HepG2 (cell line): Measurements from ENCODE around the gene ACOT8. TPM values are rescaled to one million over a fixed set of nuclear protein-coding genes. Genes with fewer than 3 reads are reported as not detected.

ENCODE experiments used
- BCL6 ChIP-seq: IDR thresholded peaks from 2 replicates; pipeline ENCODE4 v1.6.1; 2016; ENCODE audit warnings: missing genetic modification reagents, missing compliant biosample characterization
- BORCS8-MEF2B ChIP-seq: sonication (generic); formaldehyde crosslinking; IDR thresholded peaks from 2 replicates; pipeline ENCODE4 v1.8.0; 2022; ENCODE audit warnings: mild to moderate bottlenecking, missing genetic modification reagents
- ELF1 ChIP-seq: sonication (generic); formaldehyde crosslinking; IDR thresholded peaks from 2 replicates; pipeline ENCODE4 v1.4.0; 2020; ENCODE audit warnings: missing genetic modification reagents
- FOSL2 ChIP-seq: sonication (generic); formaldehyde crosslinking; IDR thresholded peaks from 2 replicates; pipeline ENCODE4 v1.4.0; 2020; ENCODE audit warnings: missing genetic modification reagents
- FOXK1 ChIP-seq: sonication (generic); formaldehyde crosslinking; IDR thresholded peaks from 2 replicates; pipeline ENCODE4 v1.4.0; 2020; ENCODE audit warnings: low read depth, missing genetic modification reagents, borderline replicate concordance
- GFI1 ChIP-seq: sonication (generic); formaldehyde crosslinking; IDR thresholded peaks from 2 replicates; pipeline ENCODE4 v1.5.0; 2020; ENCODE audit warnings: missing genetic modification reagents, mild to moderate bottlenecking, borderline replicate concordance
- HNRNPH1 ChIP-seq: fragments of 200-400 bp; formaldehyde crosslinking; optimal IDR thresholded peaks from 2 replicates; pipeline ENCODE3; 2017; ENCODE audit warnings: mild to moderate bottlenecking, low read depth, low read length
- HOXD1 ChIP-seq: sonication (generic); formaldehyde crosslinking; IDR thresholded peaks from 2 replicates; pipeline ENCODE4 v1.5.0; 2020; ENCODE audit warnings: missing genetic modification reagents
- IRX3 ChIP-seq: sonication (generic); formaldehyde crosslinking; IDR thresholded peaks from 2 replicates; pipeline ENCODE4 v1.8.1; 2023; ENCODE audit warnings: mild to moderate bottlenecking, low read depth, missing genetic modification reagents, borderline replicate concordance
- MBNL3 ChIP-seq: fragments of 250-450 bp; sonication (Bioruptor Pico); conservative IDR thresholded peaks from 2 replicates; pipeline ENCODE4 v1.8.0; 2022; ENCODE audit warnings: mild to moderate bottlenecking, inconsistent platforms
- MIER2 ChIP-seq: IDR thresholded peaks from 2 replicates; pipeline ENCODE4 v1.6.1; 2016; ENCODE audit warnings: missing biosample characterization, missing genetic modification reagents
- NCOA5 ChIP-seq: sonication (generic); formaldehyde crosslinking; IDR thresholded peaks from 2 replicates; pipeline ENCODE4 v1.4.0; 2020; ENCODE audit warnings: missing genetic modification reagents
- NFKBIZ ChIP-seq: IDR thresholded peaks from 2 replicates; pipeline ENCODE4 v1.6.1; 2018; ENCODE audit warnings: missing genetic modification reagents, missing compliant biosample characterization
- PAX8 ChIP-seq: sonication (generic); formaldehyde crosslinking; IDR thresholded peaks from 2 replicates; pipeline ENCODE4 v1.8.0; 2022; ENCODE audit warnings: mild to moderate bottlenecking, missing genetic modification reagents, borderline replicate concordance
- PCBP1 ChIP-seq: fragments of 200-400 bp; formaldehyde crosslinking; IDR thresholded peaks from 2 replicates; pipeline ENCODE4 v1.6.1; 2017; ENCODE audit warnings: mild to moderate bottlenecking, low read depth, low read length, borderline replicate concordance
- SCMH1 ChIP-seq: sonication (generic); formaldehyde crosslinking; IDR thresholded peaks from 2 replicates; pipeline ENCODE4 v1.9.0; 2021; ENCODE audit warnings: missing genetic modification reagents, mild to moderate bottlenecking, borderline replicate concordance
- SKIL ChIP-seq: sonication (generic); formaldehyde crosslinking; IDR thresholded peaks from 2 replicates; pipeline ENCODE4 v1.8.0; 2022; ENCODE audit warnings: missing genetic modification reagents, mild to moderate bottlenecking, moderate library complexity, borderline replicate concordance
- SP140L ChIP-seq: sonication (generic); formaldehyde crosslinking; IDR thresholded peaks from 2 replicates; pipeline ENCODE4 v1.4.0; 2020; ENCODE audit warnings: missing genetic modification reagents, borderline replicate concordance
- SSRP1 ChIP-seq: IDR thresholded peaks from 2 replicates; pipeline ENCODE4 v1.6.1; 2016; ENCODE audit warnings: control low read depth
- STAT5B ChIP-seq: sonication (generic); formaldehyde crosslinking; IDR thresholded peaks from 2 replicates; pipeline ENCODE4 v1.4.0; 2020; ENCODE audit warnings: missing genetic modification reagents
- TOE1 ChIP-seq: sonication (generic); formaldehyde crosslinking; IDR thresholded peaks from 2 replicates; pipeline ENCODE4 v1.4.0; 2020; ENCODE audit warnings: mild to moderate bottlenecking, missing genetic modification reagents
- ZNF260 ChIP-seq: sonication (generic); formaldehyde crosslinking; IDR thresholded peaks from 2 replicates; pipeline ENCODE4 v1.4.0; 2020; ENCODE audit warnings: missing genetic modification reagents, low read depth, mild to moderate bottlenecking, borderline replicate concordance
- ZNF317 ChIP-seq: sonication (generic); formaldehyde crosslinking; IDR thresholded peaks from 2 replicates; pipeline ENCODE4 v1.5.0; 2020; ENCODE audit warnings: mild to moderate bottlenecking, missing genetic modification reagents
- ZNF546 ChIP-seq: sonication (generic); formaldehyde crosslinking; conservative IDR thresholded peaks from 2 replicates; pipeline ENCODE4 v1.8.1; 2023; ENCODE audit warnings: mild to moderate bottlenecking, missing genetic modification reagents
- ZNF564 ChIP-seq: sonication (generic); formaldehyde crosslinking; IDR thresholded peaks from 2 replicates; pipeline ENCODE4 v1.8.1; 2023; ENCODE audit warnings: mild to moderate bottlenecking, missing genetic modification reagents
- ZNF574 ChIP-seq: sonication (generic); formaldehyde crosslinking; IDR thresholded peaks from 2 replicates; pipeline ENCODE4 v1.4.0; 2020; ENCODE audit warnings: missing genetic modification reagents
- ZNF768 ChIP-seq: sonication (generic); formaldehyde crosslinking; IDR thresholded peaks from 2 replicates; pipeline ENCODE4 v1.4.0; 2020; ENCODE audit warnings: missing genetic modification reagents
- polyA plus RNA-seq, 8 experiments: library from polyadenylated mRNA; depleted of rRNA in 3 of 8; stranded (reverse) in 7 of 8; unstranded in 1 of 8; fragments of >200 nt; fragmentation: Illumina TruSeq in 4 of 8; extraction: Trizol in 4 of 8; gene quantifications; 2 replicates each; pipeline versions ENCODE4 v1.2.1 to v1.2.3, GENCODE V29; 2011 to 2016; ENCODE audit warnings: low read depth in 4 of 8, missing spikeins in 1 of 8, mixed read lengths in 1 of 8; ENCODE audit not compliant: insufficient read depth in 1 of 8
- total RNA-seq, 5 experiments: library from RNA; depleted of rRNA; stranded (reverse); fragments of >200 nt; fragmentation: Illumina TruSeq; extraction: Trizol; gene quantifications; 2 replicates each; pipeline ENCODE4 v1.2.3, GENCODE V29; 2016; ENCODE audit warnings: low read depth in 1 of 5

ACOT8 gene
- total and polyA plus RNA-seq, 2 of the 13 experiments (the other 11 are each of a cell fraction or from before 2014, with no cell fraction given), result 31.4 to 45.5 TPM

- TF ChIP-seq TOE1 (no peak), SKIL (peak; percentile 50; the same call in 1 of the 2 replicates), IRX3 (CRISPR knock-in tag) (no peak), ZNF564 (CRISPR knock-in tag) (no peak), FOSL2 (CRISPR knock-in tag) (no peak), NCOA5 (no peak), GFI1 (no peak), ZNF546 (CRISPR knock-in tag) (no peak), ELF1 (CRISPR knock-in tag) (no peak), FOXK1 (CRISPR knock-in tag) (peak; percentile 33; the same call in 1 of the 2 replicates), HNRNPH1 (no peak), HOXD1 (no peak), BORCS8-MEF2B (CRISPR knock-in tag) (0 out of 2 replicates have a peak, but pooled peaks have one; percentile 83), MIER2 (peak; percentile 35; the same call in 1 of the 2 replicates), ZNF574 (CRISPR knock-in tag) (no peak), SCMH1 (CRISPR knock-in tag) (no peak), BCL6 (CRISPR knock-in tag) (peak; percentile 56; the same call in 1 of the 2 replicates), PAX8 (CRISPR knock-in tag) (no peak), ZNF317 (CRISPR knock-in tag) (no peak), ZNF260 (CRISPR knock-in tag) (no peak), NFKBIZ (CRISPR knock-in tag) (no peak), ZNF768 (CRISPR knock-in tag) (peak; percentile 13; the same call in 1 of the 2 replicates), PCBP1 (peak; percentile 91; the same call in 1 of the 2 replicates), SP140L (CRISPR knock-in tag) (no peak), SSRP1 (CRISPR knock-in tag) (no peak), STAT5B (CRISPR knock-in tag) (no peak), MBNL3 (CRISPR knock-in tag) (no peak)
Measured at GRCh38 chr20:45823949-45824835, 33.0 kb downstream of the ACOT8 start (continued).
